Embryonic facial prominence (tissue), 1 donor: ENCODE results near the gene RBM45.
A peak's percentile ranks its signal among the peaks of the same experiment; 100 is the strongest.
"Not testable (repeated sequence)": the region's sequence is repeated elsewhere in the genome, so short reads cannot be mapped to it uniquely, and the experiment has no call there.

ENCODE experiments used
- DNase-seq: peaks from one replicate; pipeline ENCODE4 v3.0.0-alpha.2; 2016; ENCODE audit errors: extremely low spot score

RBM45 gene

GRCh38 chr2:178112202-178113152, at the start of gene RBM45:
TSS of gene RBM45 (plus strand) at chr2:178112437. CDS start at chr2:178112547, 110 bp downstream.
- DNase-seq = peak; percentile 52

GRCh38 chr2:178066324-178066723, 45.9 kb upstream of the RBM45 start:
- DNase-seq = no peak

- DNase-seq = no peak
These were observed 45.2 kb upstream of the RBM45 start for GRCh38 chr2:178066890-178067669.

- no peak for DNase-seq
These were observed 43.3 kb upstream of the RBM45 start for GRCh38 chr2:178068823-178069454.

GRCh38 chr2:178069551-178069950, 42.7 kb upstream of the RBM45 start:
- no peak for DNase-seq

- no peak for DNase-seq
These were observed 41.4 kb upstream of the RBM45 start for GRCh38 chr2:178070824-178071223.

- no peak for DNase-seq
These were observed 40.2 kb upstream of the RBM45 start for GRCh38 chr2:178072000-178072382.

GRCh38 chr2:178072383-178073301, 39.6 kb upstream of the RBM45 start, which contains the start of gene PDE11A:
TSS of gene PDE11A (minus strand) at chr2:178072777. CDS start at chr2:178072437, 340 bp downstream.
- DNase-seq = peak; percentile 10

GRCh38 chr2:178074123-178075005, 37.9 kb upstream of the RBM45 start:
- DNase-seq = no peak

GRCh38 chr2:178075006-178075326, 37.3 kb upstream of the RBM45 start:
- DNase-seq = no peak

GRCh38 chr2:178076130-178076529, 36.1 kb upstream of the RBM45 start:
- DNase-seq = no peak

GRCh38 chr2:178079279-178079678, 33.0 kb upstream of the RBM45 start:
- DNase-seq = not testable (repeated sequence)

GRCh38 chr2:178082408-178083045, 29.7 kb upstream of the RBM45 start:
- no peak for DNase-seq

GRCh38 chr2:178084273-178084672, 28.0 kb upstream of the RBM45 start:
- DNase-seq = no peak

- no peak for DNase-seq
These were observed 23.4 kb upstream of the RBM45 start for GRCh38 chr2:178088774-178089270.

GRCh38 chr2:178093471-178093870, 18.8 kb upstream of the RBM45 start:
- no peak for DNase-seq

GRCh38 chr2:178101321-178102079, 10.7 kb upstream of the RBM45 start:
- DNase-seq = no peak

- no peak for DNase-seq
These were observed 6.7 kb upstream of the RBM45 start for GRCh38 chr2:178105566-178105965.

GRCh38 chr2:178106053-178106452, 6.2 kb upstream of the RBM45 start:
- no peak for DNase-seq
